IMR-90 (cell line): Measurements from ENCODE around the gene MED22. TPM values are rescaled to one million over a fixed set of nuclear protein-coding genes. Genes with fewer than 3 reads are reported as not detected.

ENCODE experiments used
- ATAC-seq: fragments of 200-7000 bp; cut with Tn5 transposase; 2 replicates; pipeline ENCODE4 v1.9.1; 2020; ENCODE audit warnings: low read depth, mild to moderate bottlenecking, moderate library complexity
- BruUV-seq: library from RNA; stranded (reverse); fragments of 400-500 nt; replicated peaks from 2 replicates; lab custom pipeline; 2021; lab: Mats Ljungman, UMichigan
- CTCF ChIA-PET: fragments of 300-600 bp; formaldehyde crosslinking; extraction: SDS; loops from one replicate; lab custom pipeline; 2021; ENCODE audit warnings: antibody characterized with exemption; lab: Yijun Ruan, JAX
- POLR2A ChIA-PET: fragments of 300-600 bp; sonication (Branson Sonifier 250); formaldehyde crosslinking; loops from one replicate; lab custom pipeline; 2022; ENCODE audit warnings: antibody characterized with exemption; ENCODE audit not compliant: unreplicated experiment; lab: Charles Lee
- DNase-seq: peaks from one replicate; pipeline ENCODE4 v3.0.0; 2013
- H2AFZ ChIP-seq: replicated peaks from 2 replicates; pipeline ENCODE3; 2013; ENCODE audit warnings: low read length, mild to moderate bottlenecking; ENCODE audit not compliant: poor library complexity
- H2AK5ac ChIP-seq: 2 replicates; pipeline ENCODE4 v1.6.1; 2013; ENCODE audit warnings: low read depth, low read length, inconsistent platforms
- H2AK9ac ChIP-seq: replicated peaks from 2 replicates; pipeline ENCODE3; 2013; ENCODE audit warnings: mild to moderate bottlenecking, low read depth, low read length, moderate library complexity; ENCODE audit not compliant: poor library complexity
- H2BK120ac ChIP-seq: 2 replicates; pipeline ENCODE4 v1.6.1; 2013; ENCODE audit warnings: low read depth, low read length, inconsistent platforms
- H2BK15ac ChIP-seq: 3 replicates; pipeline ENCODE4 v1.6.1; 2013; ENCODE audit warnings: low read depth, low read length, inconsistent platforms
- H2BK20ac ChIP-seq: 2 replicates; pipeline ENCODE4 v1.6.1; 2013; ENCODE audit warnings: low read depth, mild to moderate bottlenecking, inconsistent platforms, low read length, moderate library complexity
- H2BK5ac ChIP-seq: 2 replicates; pipeline ENCODE4 v1.6.1; 2013; ENCODE audit warnings: mild to moderate bottlenecking, low read depth, low read length, inconsistent platforms; ENCODE audit not compliant: poor library complexity, severe bottlenecking
- H3K14ac ChIP-seq: replicated peaks from 2 replicates; pipeline ENCODE4 v1.6.1; 2013; ENCODE audit warnings: low read depth, low read length, inconsistent platforms
- H3K18ac ChIP-seq: 2 replicates; pipeline ENCODE4 v1.6.1; 2013; ENCODE audit warnings: low read depth, low read length, control low read depth
- H3K23ac ChIP-seq: 2 replicates; pipeline ENCODE4 v1.6.1; 2013; ENCODE audit warnings: low read depth, low read length, inconsistent platforms
- H3K27ac ChIP-seq: 2 replicates; pipeline ENCODE4 v1.5.1; 2013; ENCODE audit warnings: mild to moderate bottlenecking, control low read depth, low read length; ENCODE audit not compliant: insufficient read depth
- H3K27me3 ChIP-seq: 2 replicates; pipeline ENCODE4 v1.6.1; 2013; ENCODE audit warnings: low read length; ENCODE audit not compliant: control insufficient read depth, insufficient read depth
- H3K36me3 ChIP-seq: 2 replicates; pipeline ENCODE4 v1.6.1; 2013; ENCODE audit warnings: low read length, mixed read lengths; ENCODE audit not compliant: control insufficient read depth, insufficient read depth
- H3K4ac ChIP-seq: 2 replicates; pipeline ENCODE4 v1.6.1; 2013; ENCODE audit warnings: low read depth, low read length, inconsistent platforms
- H3K4me1 ChIP-seq: 2 replicates; pipeline ENCODE4 v1.6.1; 2013; ENCODE audit warnings: low read length, mixed read lengths; ENCODE audit not compliant: control insufficient read depth, insufficient read depth
- H3K4me2 ChIP-seq: 2 replicates; pipeline ENCODE4 v1.6.1; 2013; ENCODE audit warnings: low read depth, mild to moderate bottlenecking, control low read depth, low read length, moderate library complexity
- H3K4me3 ChIP-seq: 2 replicates; pipeline ENCODE4 v1.5.1; 2013; ENCODE audit warnings: low read depth, mild to moderate bottlenecking, control low read depth, low read length, moderate library complexity; ENCODE audit not compliant: insufficient read depth
- H3K56ac ChIP-seq: 2 replicates; pipeline ENCODE4 v1.6.1; 2013; ENCODE audit warnings: low read length, inconsistent platforms; ENCODE audit not compliant: insufficient read depth; ENCODE audit errors: extremely low read depth
- H3K79me1 ChIP-seq, 2 experiments: 2 replicates each; pipeline ENCODE4 v1.6.1; 2013; ENCODE audit warnings: low read length in 2 of 2, inconsistent platforms in 1 of 2, low read depth in 1 of 2
- H3K9ac ChIP-seq: 2 replicates; pipeline ENCODE4 v1.6.1; 2013; ENCODE audit warnings: low read depth, low read length, control low read depth
- H3K9me1 ChIP-seq: 2 replicates; pipeline ENCODE4 v1.6.1; 2013; ENCODE audit warnings: low read length, inconsistent platforms; ENCODE audit not compliant: insufficient read depth
- H3K9me3 ChIP-seq: 2 replicates; pipeline ENCODE4 v1.6.1; 2013; ENCODE audit warnings: low read length; ENCODE audit not compliant: control insufficient read depth, insufficient read depth
- H4K20me1 ChIP-seq: 2 replicates; pipeline ENCODE4 v1.6.1; 2013; ENCODE audit warnings: low read length, inconsistent platforms; ENCODE audit not compliant: insufficient read depth
- H4K5ac ChIP-seq: 2 replicates; pipeline ENCODE4 v1.6.1; 2013; ENCODE audit warnings: mild to moderate bottlenecking, low read depth, low read length, control low read depth
- H4K8ac ChIP-seq, 2 experiments: 2 replicates each; pipeline ENCODE4 v1.6.1; 2013; ENCODE audit warnings: low read depth in 2 of 2, low read length in 2 of 2, control low read depth in 1 of 2, inconsistent platforms in 1 of 2
- H4K91ac ChIP-seq: 2 replicates; pipeline ENCODE4 v1.6.1; 2013; ENCODE audit warnings: low read depth, low read length, inconsistent platforms; ENCODE audit not compliant: insufficient read depth
- CEBPB ChIP-seq: IDR thresholded peaks from 2 replicates; pipeline ENCODE4 v1.6.1; 2012; ENCODE audit warnings: low read depth, low read length, improper control_type of control experiment
- POLR2A ChIP-seq: IDR thresholded peaks from 2 replicates; pipeline ENCODE4 v1.6.1; 2012; ENCODE audit warnings: mild to moderate bottlenecking, low read depth, low read length
- WGBS, 2 experiments: methylation state at CpG; one replicate each; pipeline versions ENCODE4 v1.1.5 to v1.1.7; 2013; ENCODE audit warnings: missing lambda C conversion rate in 2 of 2; ENCODE audit not compliant: insufficient read length in 1 of 2; ENCODE audit errors: extremely low coverage in 2 of 2; 5-methylcytosine and 5-hydroxymethylcytosine counted together
- dilution Hi-C: fragments of 300-500 bp; cut with HindIII; formaldehyde crosslinking; loops from one replicate; pipeline ENCODE4 v1.14.3; 2018; ENCODE audit warnings: low sequenced_read_pairs; ENCODE audit not compliant: unreplicated experiment
- in situ Hi-C: fragments of 300-500 bp; cut with MboI; formaldehyde crosslinking; loops from 3 replicates; pipeline ENCODE4 v1.14.3; 2019; ENCODE audit warnings: low sequenced_read_pairs, inconsistent platforms, mixed read lengths
- intact Hi-C: fragments of 100-400 bp; cut with micrococcal nuclease; formaldehyde crosslinking; loops from 2 replicates; pipeline ENCODE4 v1.10.0; 2022
- polyA plus RNA-seq, 3 experiments: library from polyadenylated mRNA; depleted of rRNA; stranded (reverse); fragments of >200 nt; gene quantifications; 2 replicates each; pipeline ENCODE4 v1.2.3, GENCODE V29; 2012; ENCODE audit warnings: low replicate concordance in 1 of 3
- total RNA-seq: library from RNA; depleted of rRNA; stranded (reverse); fragments of >200 nt; gene quantifications from 2 replicates; pipeline ENCODE4 v1.2.3, GENCODE V29; 2012

MED22 gene
- total and polyA plus RNA-seq, 2 of the 4 experiments (the other 2 are of a cell fraction), result 7.9 to 28.3 TPM

DNA sequence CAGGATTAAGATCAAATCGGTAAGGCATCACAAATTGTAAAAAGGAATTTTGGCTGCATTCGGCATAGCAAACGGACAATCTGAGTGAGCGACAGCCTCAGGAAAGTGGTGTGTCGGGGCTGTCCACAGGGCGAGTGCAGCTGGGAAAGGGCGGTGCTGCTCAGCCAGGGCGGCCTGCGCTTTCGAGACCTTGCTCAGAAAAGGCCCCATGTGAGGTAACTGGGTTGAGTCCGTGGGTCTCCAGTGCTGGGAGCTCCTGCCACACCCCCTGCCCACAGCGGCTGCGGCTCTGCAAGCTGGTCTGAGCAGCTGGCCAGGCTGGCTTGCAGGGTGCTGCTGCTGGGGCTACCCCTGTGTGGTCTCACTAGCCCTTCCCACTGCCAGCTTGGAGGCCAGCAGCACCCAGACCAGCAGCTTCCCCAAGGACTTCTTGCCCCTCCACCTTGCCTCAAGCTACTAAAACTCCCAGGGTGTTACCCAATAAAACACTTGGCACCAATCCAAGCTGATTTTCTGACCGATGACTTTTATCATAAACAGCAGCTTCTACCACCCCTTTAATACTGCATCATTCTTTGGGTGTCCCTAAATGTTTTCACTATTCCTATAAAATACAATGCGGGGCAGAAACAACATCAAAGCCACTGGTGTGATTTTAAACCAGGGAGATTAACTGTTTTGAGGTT lies 14.6 kb upstream of the MED22 start:
- BruUV-seq, result TSS peak; percentile 82
- DNase-seq (no peak), ATAC-seq (no peak)
- H4K8ac ChIP-seq, result no peak overlapping the region
- in situ Hi-C loops, result no loop called here
- no peak overlapping the region for H3K4me3 ChIP-seq
- no peaks in the 10 kb centered on the region for H3K27me3 ChIP-seq
- dilution Hi-C loops, result no loop called here
- no peaks in the 10 kb centered on the region for H3K9me3 ChIP-seq
- H3K18ac ChIP-seq, result no peak overlapping the region
- H3K27ac ChIP-seq, result no peak overlapping the region
- intact Hi-C loops, result no loop called here
- no peak overlapping the region for H3K23ac ChIP-seq
- H2BK15ac ChIP-seq, result no peak overlapping the region
- H2AK5ac ChIP-seq, result no peak overlapping the region
- peaks cover 4% of the 10 kb centered on the region; the same call in 1 of the 2 replicates for H3K4me1 ChIP-seq
- peak overlapping the region; percentile 19 for H2AFZ ChIP-seq
- no peak overlapping the region for H3K4ac ChIP-seq
- peaks cover 4% of the 10 kb centered on the region for H3K9me1 ChIP-seq
- no peak overlapping the region for H2BK120ac ChIP-seq
- H3K9ac ChIP-seq, result no peak overlapping the region
- H2BK5ac ChIP-seq, result no peak overlapping the region
- TF ChIP-seq CEBPB (peak; percentile 22; the same call in 1 of the 2 replicates), POLR2A (no peak; the same call in 1 of the 2 replicates)
- no peak overlapping the region for H3K4me2 ChIP-seq
- H3K56ac ChIP-seq, result no peak overlapping the region
- ChIA-PET POLR2A (no interaction called here), CTCF (interaction anchor here (0.9 kb wide), 1 partner anchor 1416 kb away, joined by 3 read pairs; no protein-coding TSS in a partner anchor)
- WGBS, 2 experiments, result 87% methylated on average over 5 of the region's 15 CpGs; no CpG with 5 or more reads in 1 of the 2 experiments
- H2BK20ac ChIP-seq, result no peak overlapping the region
- peaks cover 71% of the 10 kb centered on the region for H3K36me3 ChIP-seq
- peaks cover 85% of the 10 kb centered on the region for H4K20me1 ChIP-seq
- peaks cover 38 to 86% of the 10 kb centered on the region in 2 experiments for H3K79me1 ChIP-seq
- H2AK9ac ChIP-seq, result no peak overlapping the region
- H4K91ac ChIP-seq, result no peak overlapping the region
- no peak overlapping the region for H3K14ac ChIP-seq
- no peak overlapping the region for H4K5ac ChIP-seq
